ENCODE data around the gene NOL6. TPM values are rescaled to one million over a fixed set of nuclear protein-coding genes. Genes with fewer than 3 reads are reported as not detected.
"Not testable (repeated sequence)": the region's sequence is repeated elsewhere in the genome, so short reads cannot be mapped to it uniquely, and the experiment has no call there.

The NOL6 gene
- total RNA-seq, 2 experiments from 2014 or later = 37.1 to 38.8 TPM

DNA sequence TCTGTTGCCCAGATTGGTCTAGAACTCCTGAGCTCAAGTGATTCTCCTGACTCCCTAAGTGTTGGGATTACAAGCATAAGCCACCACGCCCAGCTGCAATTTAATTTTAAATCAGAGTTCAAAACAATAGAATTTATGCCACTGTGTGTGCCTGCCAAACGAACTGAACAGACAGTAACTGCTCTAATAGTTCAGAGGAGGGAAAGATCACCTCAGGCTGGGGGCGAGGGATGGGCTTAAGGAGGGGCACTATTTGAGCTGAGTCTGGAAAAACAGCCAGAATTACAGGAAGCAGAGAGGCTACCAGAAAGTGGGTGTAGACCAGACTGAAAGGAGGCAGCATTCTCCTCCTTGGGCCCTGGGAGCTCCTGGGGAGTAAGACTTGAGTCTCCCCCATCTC, 12.2 kb downstream of the NOL6 start:
- ATAC-seq = no peak
- Mint-ChIP-seq H3K4me3 (no peak overlapping the region), H3K4me1 (ENCODE audit: low read depth) (peaks cover 27% of the 10 kb centered on the region), H3K36me3 (ENCODE audit: low read depth) (peaks cover 30% of the 10 kb centered on the region), H3K9me3 (ENCODE audit: insufficient read depth) (no peaks in the 10 kb centered on the region), H3K27me3 (ENCODE audit: low read depth) (no peaks in the 10 kb centered on the region), H3K27ac (peak overlapping the region; percentile 67)
- CTCF ChIA-PET = interaction anchor here (2.6 to 12.7 kb wide), 4 partner anchors 9 to 86 kb away, joined by 12 to 141 read pairs (median 62); partner anchors contain the start of gene AQP3
- no peak for DNase-seq
- POLR2A ChIA-PET = interaction anchor here (1.1 kb wide), 1 partner anchor 14 kb away, joined by 4 read pairs; the partner anchor contains the start of gene AQP3

DNA sequence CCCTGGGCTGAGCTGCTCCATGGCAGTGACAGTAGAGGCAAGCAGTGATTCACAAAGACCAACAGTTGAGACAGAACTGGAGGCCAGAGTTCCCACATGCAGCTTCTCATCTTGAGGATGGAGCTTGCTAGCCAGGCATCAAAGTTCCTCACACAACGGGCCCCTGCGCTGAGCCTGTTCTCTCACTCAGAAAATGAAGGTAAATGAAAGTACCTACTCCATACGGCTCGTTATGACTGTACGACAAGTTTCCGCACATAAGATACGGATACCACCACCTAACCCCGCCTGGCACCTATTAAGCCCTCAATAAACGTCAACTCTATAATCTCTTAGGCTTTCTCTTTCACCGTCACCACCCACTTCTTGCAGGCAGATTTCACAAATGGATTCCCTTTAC, 12.9 kb downstream of the NOL6 start:
- ChIA-PET CTCF (interaction anchor here (0.9 to 12.7 kb wide), 5 partner anchors 8 to 86 kb away, joined by 3 to 141 read pairs (median 12); partner anchors contain the start of gene AQP3), POLR2A (interaction anchor here (1.1 kb wide), 1 partner anchor 14 kb away, joined by 4 read pairs; the partner anchor contains the start of gene AQP3)
- Mint-ChIP-seq H3K36me3 (ENCODE audit: low read depth) (peaks cover 24% of the 10 kb centered on the region), H3K9me3 (ENCODE audit: insufficient read depth) (no peaks in the 10 kb centered on the region), H3K4me1 (ENCODE audit: low read depth) (peaks cover 33% of the 10 kb centered on the region), H3K4me3 (no peak overlapping the region), H3K27me3 (ENCODE audit: low read depth) (no peaks in the 10 kb centered on the region), H3K27ac (peak overlapping the region; percentile 8)
- DNase-seq (no peak), ATAC-seq (no peak)

DNA sequence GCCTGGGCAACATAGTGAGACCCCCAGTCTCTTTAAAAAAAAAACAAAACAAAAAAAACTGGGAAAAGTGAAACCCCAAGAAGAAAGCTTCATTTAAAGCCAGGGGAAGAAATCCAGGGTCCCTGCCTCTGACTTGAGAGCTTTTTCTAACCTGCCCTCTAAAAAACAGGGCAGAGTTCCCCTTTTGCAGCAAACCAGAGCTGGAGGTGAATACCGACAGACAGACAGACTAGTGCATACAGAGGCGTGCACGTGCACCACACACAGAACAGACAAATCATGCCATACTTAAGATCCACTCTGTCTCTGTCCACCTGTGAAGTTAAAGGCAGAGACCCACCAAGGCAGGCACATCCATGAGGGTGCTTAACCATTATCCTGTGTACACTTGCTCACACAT, 14.6 kb downstream of the NOL6 start:
- Mint-ChIP-seq H3K27ac (peak overlapping the region; percentile 87), H3K27me3 (ENCODE audit: low read depth) (no peaks in the 10 kb centered on the region), H3K4me1 (ENCODE audit: low read depth) (peaks cover 44% of the 10 kb centered on the region), H3K9me3 (ENCODE audit: insufficient read depth) (no peaks in the 10 kb centered on the region), H3K36me3 (ENCODE audit: low read depth) (peaks cover 9% of the 10 kb centered on the region), H3K4me3 (no peak overlapping the region)
- POLR2A ChIA-PET = interaction anchor here (0.7 to 1.7 kb wide), 2 partner anchors 11 to 43 kb away, joined by 3 to 9 read pairs; partner anchors contain the start of gene AQP3
- CTCF ChIA-PET = interaction anchor here (1.8 to 5.3 kb wide), 6 partner anchors 8 to 56 kb away, joined by 3 to 39 read pairs (median 10); partner anchors contain the start of genes AQP3 and NOL6
- no peak for ATAC-seq
- no peak for DNase-seq

DNA sequence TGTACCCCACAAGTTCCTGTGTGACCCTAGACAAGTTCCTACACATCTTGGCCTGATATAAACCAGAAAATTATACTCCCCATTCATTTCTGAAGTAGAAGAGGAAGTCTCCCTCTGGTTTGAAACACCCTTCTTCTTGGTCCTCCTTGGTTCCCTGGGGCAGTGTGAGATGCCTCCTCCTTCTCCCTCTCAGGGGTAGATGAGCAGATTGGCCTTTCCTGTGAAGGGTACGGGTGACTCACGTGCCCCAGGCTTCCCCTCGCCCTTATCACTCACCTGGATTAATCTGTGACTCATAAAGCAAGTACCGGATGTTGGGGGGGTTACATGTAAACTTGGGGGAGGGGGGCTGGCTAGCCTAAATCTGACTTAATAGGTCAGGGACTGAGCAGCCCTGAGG, 15.3 kb downstream of the NOL6 start:
- peaks cover 51% of the 10 kb centered on the region for H3K4me1 Mint-ChIP-seq (ENCODE audit: low read depth)
- POLR2A ChIA-PET = interaction anchor here (0.7 to 1.7 kb wide), 2 partner anchors 11 to 42 kb away, joined by 3 to 9 read pairs; partner anchors contain the start of gene AQP3
- ATAC-seq (peak; percentile 60), DNase-seq (peak; percentile 57)
- H3K27ac Mint-ChIP-seq = peak overlapping the region; percentile 87
- H3K27me3 Mint-ChIP-seq (ENCODE audit: low read depth) = no peaks in the 10 kb centered on the region
- H3K4me3 Mint-ChIP-seq = peak overlapping the region; percentile 15
- H3K9me3 Mint-ChIP-seq (ENCODE audit: insufficient read depth) = no peaks in the 10 kb centered on the region
- peaks cover 7% of the 10 kb centered on the region for H3K36me3 Mint-ChIP-seq (ENCODE audit: low read depth)
- CTCF ChIA-PET = interaction anchor here (1.1 to 5.3 kb wide), 7 partner anchors 9 to 172 kb away, joined by 3 to 39 read pairs (median 5); partner anchors contain the start of genes AQP3 and NOL6

DNA sequence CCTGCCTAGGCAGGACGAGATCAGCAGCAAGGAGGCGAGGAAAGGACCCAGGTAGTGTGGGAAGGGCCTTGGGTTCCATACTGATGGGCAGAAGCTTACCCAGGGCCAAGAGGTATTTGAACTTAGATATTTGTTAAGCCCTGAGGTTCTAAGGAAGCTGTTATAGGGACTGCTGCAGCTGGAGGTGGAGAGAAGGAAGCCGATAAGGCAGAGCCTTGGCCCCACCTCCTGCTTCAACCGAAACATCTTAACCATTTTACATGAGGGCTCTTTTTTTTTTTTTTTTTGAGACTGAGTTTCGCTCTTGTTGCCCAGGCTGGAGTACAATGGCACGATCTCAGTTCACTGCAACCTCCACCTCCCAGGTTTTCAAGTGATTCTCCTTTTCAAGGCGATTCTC, 17.8 kb downstream of the NOL6 start:
- H3K36me3 Mint-ChIP-seq (ENCODE audit: low read depth) = peaks cover under 1% of the 10 kb centered on the region
- CTCF ChIA-PET = interaction anchor here (0.6 to 1.7 kb wide), 4 partner anchors 9 to 81 kb away, joined by 3 to 8 read pairs (median 6); partner anchors contain the start of gene AQP3
- no peaks in the 10 kb centered on the region for H3K27me3 Mint-ChIP-seq (ENCODE audit: low read depth)
- ATAC-seq (peak; percentile 13), DNase-seq (peak; percentile 36)
- H3K4me1 Mint-ChIP-seq (ENCODE audit: low read depth) = peaks cover 66% of the 10 kb centered on the region
- H3K9me3 Mint-ChIP-seq (ENCODE audit: insufficient read depth) = no peaks in the 10 kb centered on the region
- H3K27ac Mint-ChIP-seq = peak overlapping the region; percentile 74
- POLR2A ChIA-PET = interaction anchor here (1.2 kb wide), 1 partner anchor 9 kb away, joined by 3 read pairs; the partner anchor contains the start of gene AQP3
- no peak overlapping the region for H3K4me3 Mint-ChIP-seq

DNA sequence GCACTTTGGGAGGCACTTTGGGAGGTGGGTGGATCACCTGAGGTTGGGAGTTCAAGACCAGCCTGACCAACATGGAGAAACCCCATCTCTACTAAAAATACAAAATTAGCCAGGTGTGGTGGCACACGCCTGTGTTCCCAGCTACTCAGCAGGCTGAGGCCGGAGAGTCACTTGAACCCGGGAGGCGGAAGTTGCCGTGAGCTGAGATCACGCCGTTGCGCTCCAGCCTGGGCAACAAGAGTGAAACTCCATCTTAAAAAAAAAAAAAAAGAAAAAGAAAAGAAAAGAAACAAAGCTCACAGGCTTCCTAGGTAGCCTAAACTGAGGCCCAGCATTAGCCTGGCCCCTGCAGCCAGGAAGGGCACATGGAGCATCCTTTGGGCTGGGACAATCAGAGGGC, 18.3 kb downstream of the NOL6 start:
- not testable (repeated sequence) for H3K9me3 Mint-ChIP-seq (ENCODE audit: insufficient read depth); H3K4me3 Mint-ChIP-seq; H3K27me3 Mint-ChIP-seq (ENCODE audit: low read depth); ATAC-seq; DNase-seq; H3K36me3 Mint-ChIP-seq (ENCODE audit: low read depth)
- H3K27ac Mint-ChIP-seq = peak overlapping the region; percentile 74
- ChIA-PET CTCF (interaction anchor here (0.6 to 1.7 kb wide), 4 partner anchors 9 to 80 kb away, joined by 3 to 8 read pairs (median 6); partner anchors contain the start of gene AQP3), POLR2A (interaction anchor here (0.7 to 0.8 kb wide), 2 partner anchors 40 to 165 kb away, joined by 3 read pairs; no protein-coding TSS in a partner anchor)
- H3K4me1 Mint-ChIP-seq (ENCODE audit: low read depth) = peaks cover 69% of the 10 kb centered on the region

DNA sequence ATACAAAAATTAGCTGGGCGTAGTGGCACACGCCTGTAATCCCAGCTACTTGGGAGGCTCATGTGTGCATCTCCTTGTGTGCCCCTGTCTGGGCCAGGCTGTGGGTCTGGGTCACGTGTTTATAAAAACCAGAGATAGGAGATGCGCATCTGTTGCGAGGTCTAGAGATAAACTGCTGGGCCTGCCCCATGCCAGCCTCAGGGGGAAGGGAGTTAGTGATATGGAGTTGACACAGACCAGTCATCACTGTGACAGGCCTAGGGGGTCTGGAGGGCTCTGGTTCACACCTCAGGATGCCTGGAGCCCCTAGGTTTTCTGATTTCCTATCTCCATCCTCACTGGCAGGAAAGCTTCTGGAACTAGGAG, 19.1 kb downstream of the NOL6 start:
- ChIA-PET POLR2A (interaction anchor here (0.7 to 2.2 kb wide), 4 partner anchors 12 to 164 kb away, joined by 3 to 8 read pairs (median 6); partner anchors contain the start of genes NFX1 and NOL6), CTCF (interaction anchor here (0.7 to 8.9 kb wide), 4 partner anchors 12 to 165 kb away, joined by 3 to 209 read pairs (median 74); partner anchors contain the start of gene NFX1)
- H3K4me1 Mint-ChIP-seq (ENCODE audit: low read depth) = peaks cover 69% of the 10 kb centered on the region
- H3K27me3 Mint-ChIP-seq (ENCODE audit: low read depth); H3K4me3 Mint-ChIP-seq; DNase-seq; ATAC-seq; H3K36me3 Mint-ChIP-seq (ENCODE audit: low read depth); H3K9me3 Mint-ChIP-seq (ENCODE audit: insufficient read depth): not testable (repeated sequence)
- peak overlapping the region; percentile 84 for H3K27ac Mint-ChIP-seq

DNA sequence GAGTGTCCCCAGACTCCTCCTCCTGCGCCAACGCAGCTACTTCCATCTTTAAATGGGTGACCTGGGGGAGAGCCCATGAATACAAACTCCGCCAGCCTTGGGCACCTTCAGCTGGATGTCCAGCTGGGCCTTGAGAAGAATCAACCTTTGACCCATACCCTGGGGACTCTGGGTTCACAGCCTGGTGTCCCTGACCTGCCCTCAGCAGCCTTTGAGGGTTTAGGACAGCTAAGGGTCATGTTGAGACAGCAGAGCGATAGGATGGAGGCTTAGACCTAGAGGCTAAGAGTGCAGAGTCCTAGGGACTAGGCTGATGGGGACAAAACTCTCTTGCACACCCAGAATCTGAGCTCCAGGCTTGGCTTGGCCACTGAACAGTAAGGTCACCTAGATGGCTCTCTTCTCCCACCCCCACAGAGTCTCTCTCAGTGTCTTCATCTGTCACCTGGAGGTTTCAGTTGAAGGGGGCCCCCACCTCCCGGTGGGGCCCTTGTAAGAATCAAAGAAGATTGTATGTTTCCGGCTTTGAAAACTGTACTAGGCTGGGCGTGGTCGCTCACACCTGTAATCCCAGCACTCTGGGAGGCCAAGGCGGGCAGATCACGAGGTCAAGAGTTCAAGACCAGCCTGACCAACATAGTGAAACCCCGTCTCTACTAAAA, 19.6 kb downstream of the NOL6 start:
- H3K9me3 Mint-ChIP-seq (ENCODE audit: insufficient read depth) = no peaks in the 10 kb centered on the region
- H3K27ac Mint-ChIP-seq = peak overlapping the region; percentile 84
- H3K4me3 Mint-ChIP-seq = no peak overlapping the region
- peak; percentile 6 for ATAC-seq
- H3K27me3 Mint-ChIP-seq (ENCODE audit: low read depth) = no peaks in the 10 kb centered on the region
- no peak for DNase-seq
- H3K4me1 Mint-ChIP-seq (ENCODE audit: low read depth) = peaks cover 66% of the 10 kb centered on the region
- ChIA-PET POLR2A (interaction anchor here (1.1 to 2.2 kb wide), 5 partner anchors 13 to 168 kb away, joined by 3 to 12 read pairs (median 6); partner anchors contain the start of genes NFX1 and NOL6), CTCF (interaction anchor here (0.7 to 8.9 kb wide), 13 partner anchors 12 to 167 kb away, joined by 3 to 209 read pairs (median 8); partner anchors contain the start of genes AQP7, NFX1 and NOL6)
- H3K36me3 Mint-ChIP-seq (ENCODE audit: low read depth) = no peaks in the 10 kb centered on the region

DNA sequence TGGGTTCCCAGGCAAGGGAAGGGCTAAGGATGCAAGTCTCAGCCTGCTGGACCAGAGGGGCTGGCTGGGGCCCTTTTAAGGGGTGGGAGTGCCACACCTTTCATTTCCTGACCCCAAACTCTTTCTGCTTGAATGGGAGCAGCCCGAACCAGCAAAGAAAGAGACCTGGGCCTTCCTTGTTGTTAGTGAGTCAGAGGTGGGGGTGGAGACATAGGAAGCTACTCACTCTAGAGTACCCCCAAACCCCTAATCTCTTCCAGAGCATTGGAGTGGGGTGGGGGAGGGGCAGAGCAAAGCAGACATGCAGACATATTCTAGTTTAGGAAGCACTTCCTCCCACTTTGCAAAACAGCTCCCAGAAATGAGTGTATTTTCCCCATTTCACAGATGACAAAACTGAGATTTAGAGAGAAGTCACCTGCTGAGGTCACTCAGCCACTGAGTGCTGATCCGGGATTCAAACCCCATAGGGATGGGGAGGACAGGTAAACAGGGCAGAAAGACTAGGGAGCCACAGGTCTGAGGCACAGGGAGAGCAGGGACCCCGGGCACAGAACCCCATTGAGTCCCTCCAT, 20.4 kb downstream of the NOL6 start:
- no peaks in the 10 kb centered on the region for H3K36me3 Mint-ChIP-seq (ENCODE audit: low read depth)
- H3K4me1 Mint-ChIP-seq (ENCODE audit: low read depth) = peaks cover 61% of the 10 kb centered on the region
- H3K27me3 Mint-ChIP-seq (ENCODE audit: low read depth) = no peaks in the 10 kb centered on the region
- ATAC-seq = peak; percentile 22
- ChIA-PET POLR2A (interaction anchor here (1.1 to 2.2 kb wide), 6 partner anchors 14 to 167 kb away, joined by 3 to 12 read pairs (median 6); partner anchors contain the start of genes NFX1 and NOL6), CTCF (interaction anchor here (0.6 to 8.9 kb wide), 28 partner anchors 11 to 572 kb away, joined by 3 to 209 read pairs (median 6); partner anchors contain the start of genes AQP7, NFX1 and NOL6)
- no peaks in the 10 kb centered on the region for H3K9me3 Mint-ChIP-seq (ENCODE audit: insufficient read depth)
- H3K27ac Mint-ChIP-seq = peak overlapping the region; percentile 84
- no peak overlapping the region for H3K4me3 Mint-ChIP-seq
- no peak for DNase-seq

DNA sequence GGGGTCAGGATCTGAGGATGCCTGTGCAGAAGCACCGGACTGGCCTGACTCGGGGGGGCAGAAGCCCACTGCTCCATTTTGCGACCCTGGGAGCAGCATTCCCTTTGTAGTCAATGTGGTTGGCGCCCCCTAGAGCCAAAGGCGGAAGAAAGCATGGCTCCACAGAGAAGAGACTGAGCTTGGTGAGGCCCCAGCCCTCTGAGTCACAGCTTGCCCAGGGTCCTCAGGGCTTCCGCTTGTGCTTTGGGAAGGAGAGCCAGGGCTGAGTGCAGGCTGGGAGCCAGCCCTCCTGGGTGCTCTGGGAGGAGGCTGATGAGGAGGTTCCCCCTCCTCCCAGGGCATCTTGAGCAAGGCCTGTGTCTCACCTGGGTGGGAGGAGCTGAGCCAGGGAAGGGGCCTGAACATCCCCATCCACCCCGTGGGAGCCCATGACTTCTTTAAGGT, 20.9 kb downstream of the NOL6 start:
- peaks cover 62% of the 10 kb centered on the region for H3K4me1 Mint-ChIP-seq (ENCODE audit: low read depth)
- no peaks in the 10 kb centered on the region for H3K27me3 Mint-ChIP-seq (ENCODE audit: low read depth)
- ChIA-PET CTCF (interaction anchor here (0.6 to 8.9 kb wide), 28 partner anchors 10 to 573 kb away, joined by 3 to 209 read pairs (median 6); partner anchors contain the start of genes AQP7, NFX1 and NOL6), POLR2A (interaction anchor here (1.2 to 2.2 kb wide), 3 partner anchors 19 to 163 kb away, joined by 3 to 12 read pairs (median 8); partner anchors contain the start of gene NFX1)
- H3K36me3 Mint-ChIP-seq (ENCODE audit: low read depth) = no peaks in the 10 kb centered on the region
- DNase-seq (peak; percentile 68), ATAC-seq (peak; percentile 77)
- no peaks in the 10 kb centered on the region for H3K9me3 Mint-ChIP-seq (ENCODE audit: insufficient read depth)
- peak overlapping the region; percentile 84 for H3K27ac Mint-ChIP-seq
- no peak overlapping the region for H3K4me3 Mint-ChIP-seq

DNA sequence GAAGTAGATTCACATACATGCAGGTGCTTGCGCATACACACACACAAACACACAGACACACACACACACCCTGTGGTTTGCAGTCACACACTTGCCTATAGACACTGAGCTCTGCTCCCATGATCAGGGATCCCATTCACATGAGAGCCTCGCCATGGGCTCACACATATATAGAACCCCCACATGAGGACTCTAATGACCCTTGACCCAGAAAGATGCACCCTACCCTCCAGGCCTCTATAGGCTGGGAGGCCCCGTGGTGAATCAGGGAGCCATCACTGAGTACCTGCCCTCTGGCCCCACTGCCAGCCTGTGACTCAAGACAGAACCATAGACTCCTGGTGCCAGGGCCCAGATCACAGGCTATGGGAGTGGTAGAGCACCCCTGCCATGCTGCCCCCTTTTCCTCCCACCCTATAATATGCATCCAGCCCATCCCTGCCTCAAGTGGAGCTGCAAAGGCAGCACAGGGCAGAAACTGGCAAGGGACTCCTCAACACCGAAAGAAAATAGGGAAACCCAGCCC, 23.0 kb downstream of the NOL6 start:
- no peaks in the 10 kb centered on the region for H3K27me3 Mint-ChIP-seq (ENCODE audit: low read depth)
- H3K4me1 Mint-ChIP-seq (ENCODE audit: low read depth) = peaks cover 62% of the 10 kb centered on the region
- ATAC-seq (no peak), DNase-seq (no peak)
- CTCF ChIA-PET = interaction anchor here (0.6 to 8.9 kb wide), 7 partner anchors 13 to 77 kb away, joined by 3 to 209 read pairs (median 5); no protein-coding TSS in a partner anchor
- H3K9me3 Mint-ChIP-seq (ENCODE audit: insufficient read depth) = no peaks in the 10 kb centered on the region
- H3K27ac Mint-ChIP-seq = peak overlapping the region; percentile 25
- POLR2A ChIA-PET = no interaction called here
- no peaks in the 10 kb centered on the region for H3K36me3 Mint-ChIP-seq (ENCODE audit: low read depth)
- no peak overlapping the region for H3K4me3 Mint-ChIP-seq
